ENCODE results near the gene MYT1. TPM values are rescaled to one million over a fixed set of nuclear protein-coding genes. Genes with fewer than 3 reads are reported as not detected.

The MYT1 gene
- total and polyA plus RNA-seq, 2 experiments from 2014 or later, result 0.03 to 0.06 TPM

- Histone ChIP-seq H3K9me3 (ENCODE audit: low read depth) (no peaks in the 10 kb centered on the region), H3K4me3 (no peak overlapping the region), H4K20me1 (ENCODE audit: insufficient read depth, poor library complexity, severe bottlenecking) (no peaks in the 10 kb centered on the region), H3K36me3 (replicated peaks; ENCODE audit: insufficient read depth, low read depth) (no peaks in the 10 kb centered on the region), H2AFZ (no peak overlapping the region), H3K4me2 (no peak overlapping the region), H3K27me3 (no peaks in the 10 kb centered on the region), H3K79me2 (no peaks in the 10 kb centered on the region), H3K4me1 (ENCODE audit: insufficient read depth) (peaks cover 6% of the 10 kb centered on the region), H3K9me2 (replicated peaks; ENCODE audit: insufficient read depth) (no peaks in the 10 kb centered on the region), H3K27ac (no peak overlapping the region)
- TF ChIP-seq EZH2 (IDR thresholded peaks at IDR 0.05; ENCODE audit: borderline replicate concordance), result no peak
- TF ChIP-seq CTCF (IDR thresholded peaks at IDR 0.05; ENCODE audit: poor library complexity), result no peak
- TF ChIP-seq EZH2phosphoT487 (IDR thresholded peaks at IDR 0.05; ENCODE audit: low read depth, severe bottlenecking, unreplicated experiment), result no peak
- DNase-seq (ENCODE audit: low spot score), result no peak
- 93% methylated on average over 25 of the region's 25 CpGs for whole genome bisulfite sequencing (ENCODE audit: low lambda C conversion rate, missing lambda C conversion rate)
Observed at GRCh38 chr20:64207641-64208590, 43.7 kb downstream of the MYT1 start.

- Histone ChIP-seq H3K4me3 (no peak overlapping the region), H4K20me1 (ENCODE audit: insufficient read depth, poor library complexity, severe bottlenecking) (no peaks in the 10 kb centered on the region), H3K27me3 (no peaks in the 10 kb centered on the region), H3K4me1 (ENCODE audit: insufficient read depth) (peaks cover 9% of the 10 kb centered on the region), H2AFZ (no peak overlapping the region), H3K36me3 (replicated peaks; ENCODE audit: insufficient read depth, low read depth) (no peaks in the 10 kb centered on the region), H3K79me2 (no peaks in the 10 kb centered on the region), H3K9me3 (ENCODE audit: low read depth) (no peaks in the 10 kb centered on the region), H3K4me2 (no peak overlapping the region), H3K9me2 (replicated peaks; ENCODE audit: insufficient read depth) (no peaks in the 10 kb centered on the region), H3K27ac (no peak overlapping the region)
- DNase-seq (ENCODE audit: low spot score), result no peak
- TF ChIP-seq CTCF (IDR thresholded peaks at IDR 0.05; ENCODE audit: poor library complexity) (no peak), EZH2phosphoT487 (IDR thresholded peaks at IDR 0.05; ENCODE audit: low read depth, severe bottlenecking, unreplicated experiment) (no peak), EZH2 (IDR thresholded peaks at IDR 0.05; ENCODE audit: borderline replicate concordance) (no peak)
- 98% methylated on average over 7 of the region's 7 CpGs for WGBS (ENCODE audit: low lambda C conversion rate, missing lambda C conversion rate)
Observed at GRCh38 chr20:64209148-64209547, 44.9 kb downstream of the MYT1 start.

GRCh38 chr20:64210656-64211369 is 46.6 kb downstream of the MYT1 start:
- Histone ChIP-seq H2AFZ (no peak overlapping the region), H3K27ac (no peak overlapping the region)
- TF ChIP-seq CTCF (IDR thresholded peaks at IDR 0.05; ENCODE audit: poor library complexity) (no peak), EZH2phosphoT487 (IDR thresholded peaks at IDR 0.05; ENCODE audit: low read depth, severe bottlenecking, unreplicated experiment) (no peak), EZH2 (IDR thresholded peaks at IDR 0.05; ENCODE audit: borderline replicate concordance) (no peak)

More at GRCh38 chr20:64210656-64211369, 46.6 kb downstream of the MYT1 start:
- no peaks in the 10 kb centered on the region for H3K27me3 ChIP-seq
- no peaks in the 10 kb centered on the region for H3K36me3 ChIP-seq (replicated peaks; ENCODE audit: insufficient read depth, low read depth)
- H3K9me3 ChIP-seq (ENCODE audit: low read depth), result no peaks in the 10 kb centered on the region
- no peaks in the 10 kb centered on the region for H4K20me1 ChIP-seq (ENCODE audit: insufficient read depth, poor library complexity, severe bottlenecking)
- H3K4me3 ChIP-seq, result no peak overlapping the region
- H3K9me2 ChIP-seq (replicated peaks; ENCODE audit: insufficient read depth), result no peaks in the 10 kb centered on the region
- DNase-seq (ENCODE audit: low spot score), result no peak
- H3K4me1 ChIP-seq (ENCODE audit: insufficient read depth), result peaks cover 9% of the 10 kb centered on the region
- WGBS (ENCODE audit: low lambda C conversion rate, missing lambda C conversion rate), result 69% methylated on average over 15 of the region's 15 CpGs
- no peak overlapping the region for H3K4me2 ChIP-seq
- no peaks in the 10 kb centered on the region for H3K79me2 ChIP-seq

Data from hepatocyte (in vitro differentiated cells).